Muscle layer of duodenum (tissue), 2 donors: ENCODE data around the gene RPUSD1.
"Not testable (repeated sequence)": the region's sequence is repeated elsewhere in the genome, so short reads cannot be mapped to it uniquely, and the experiment has no call there.

Source experiments
- H3K27ac ChIP-seq: one replicate; pipeline ENCODE4 v1.7.0; 2013; ENCODE audit warnings: mild to moderate bottlenecking, low read length
- H3K27me3 ChIP-seq: one replicate; pipeline ENCODE4 v1.7.0; 2013; ENCODE audit warnings: low read depth, mild to moderate bottlenecking, control low read depth, low read length
- H3K36me3 ChIP-seq, 2 donors: one replicate each; pipeline ENCODE4 v1.7.0; 2013; ENCODE audit warnings: low read length in 2 of 2, control low read depth in 1 of 2, mild to moderate bottlenecking in 1 of 2; ENCODE audit not compliant: insufficient read depth in 2 of 2, control insufficient read depth in 1 of 2
- H3K4me1 ChIP-seq, 2 donors: one replicate each; pipeline ENCODE4 v1.7.0; 2013; ENCODE audit warnings: low read length in 2 of 2, mild to moderate bottlenecking in 2 of 2, control low read depth in 1 of 2, moderate library complexity in 1 of 2; ENCODE audit not compliant: insufficient read depth in 2 of 2, control insufficient read depth in 1 of 2
- H3K4me3 ChIP-seq, 2 donors: one replicate each; pipeline ENCODE4 v1.7.0; 2013; ENCODE audit warnings: low read length in 2 of 2, low read depth in 1 of 2, mild to moderate bottlenecking in 1 of 2
- H3K9me3 ChIP-seq, 2 donors: one replicate each; pipeline ENCODE4 v1.7.0; 2013; ENCODE audit warnings: low read length in 2 of 2, control low read depth in 1 of 2, mild to moderate bottlenecking in 1 of 2; ENCODE audit not compliant: control insufficient read depth in 1 of 2
- donor health status: healthy.

Gene RPUSD1

DNA sequence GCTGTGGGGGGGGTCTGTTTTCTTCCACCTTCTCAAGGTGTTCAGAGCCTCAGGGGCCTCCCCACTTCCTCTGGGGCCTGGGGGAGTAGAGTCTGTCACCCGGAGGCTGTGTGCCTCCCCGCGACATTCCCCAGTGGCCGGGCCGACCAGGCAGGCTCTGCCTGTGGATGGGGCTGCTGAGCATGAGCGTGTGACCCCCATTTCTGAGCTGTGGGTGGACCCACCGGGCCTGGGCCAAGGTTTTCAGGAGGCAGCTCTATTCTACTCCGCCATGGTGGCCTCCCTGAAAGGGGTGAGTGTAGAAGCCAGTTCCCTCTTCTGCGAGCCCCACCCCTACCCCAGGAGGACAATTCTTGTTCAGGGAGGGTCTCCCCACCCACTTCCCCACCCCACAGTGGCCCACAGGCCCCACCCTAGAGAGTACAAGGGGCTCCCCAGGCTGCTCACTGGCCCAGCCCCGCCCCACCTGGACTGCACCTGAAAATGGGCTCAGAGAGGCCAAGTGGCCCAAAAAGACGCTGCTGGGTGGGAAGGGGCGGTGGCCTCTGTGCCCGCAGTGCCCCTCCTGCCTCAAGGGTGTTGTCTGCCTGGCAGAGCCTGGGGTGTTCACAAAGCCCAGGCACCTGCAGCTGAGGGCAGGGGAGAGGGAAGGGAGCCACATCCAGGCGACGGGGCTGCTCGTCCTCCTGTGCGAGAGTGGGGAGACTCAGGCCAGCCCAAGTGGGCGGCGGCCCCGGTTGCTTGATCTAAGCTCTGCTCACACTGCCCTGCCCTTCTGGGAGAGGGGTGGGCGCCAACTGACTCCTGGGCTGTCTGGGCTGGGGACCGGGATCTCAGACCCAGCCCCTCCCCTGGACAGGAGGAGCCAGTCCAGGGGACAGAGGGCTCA lies 26.3 kb downstream of the RPUSD1 start:
- H3K27ac ChIP-seq, result no peak overlapping the region
- no peaks in the 10 kb centered on the region for H3K36me3 ChIP-seq
- H3K4me1 ChIP-seq, result no peaks in the 10 kb centered on the region
- H3K9me3 ChIP-seq, result no peaks in the 10 kb centered on the region
- H3K27me3 ChIP-seq, result no peaks in the 10 kb centered on the region
- no peak overlapping the region for H3K4me3 ChIP-seq

DNA sequence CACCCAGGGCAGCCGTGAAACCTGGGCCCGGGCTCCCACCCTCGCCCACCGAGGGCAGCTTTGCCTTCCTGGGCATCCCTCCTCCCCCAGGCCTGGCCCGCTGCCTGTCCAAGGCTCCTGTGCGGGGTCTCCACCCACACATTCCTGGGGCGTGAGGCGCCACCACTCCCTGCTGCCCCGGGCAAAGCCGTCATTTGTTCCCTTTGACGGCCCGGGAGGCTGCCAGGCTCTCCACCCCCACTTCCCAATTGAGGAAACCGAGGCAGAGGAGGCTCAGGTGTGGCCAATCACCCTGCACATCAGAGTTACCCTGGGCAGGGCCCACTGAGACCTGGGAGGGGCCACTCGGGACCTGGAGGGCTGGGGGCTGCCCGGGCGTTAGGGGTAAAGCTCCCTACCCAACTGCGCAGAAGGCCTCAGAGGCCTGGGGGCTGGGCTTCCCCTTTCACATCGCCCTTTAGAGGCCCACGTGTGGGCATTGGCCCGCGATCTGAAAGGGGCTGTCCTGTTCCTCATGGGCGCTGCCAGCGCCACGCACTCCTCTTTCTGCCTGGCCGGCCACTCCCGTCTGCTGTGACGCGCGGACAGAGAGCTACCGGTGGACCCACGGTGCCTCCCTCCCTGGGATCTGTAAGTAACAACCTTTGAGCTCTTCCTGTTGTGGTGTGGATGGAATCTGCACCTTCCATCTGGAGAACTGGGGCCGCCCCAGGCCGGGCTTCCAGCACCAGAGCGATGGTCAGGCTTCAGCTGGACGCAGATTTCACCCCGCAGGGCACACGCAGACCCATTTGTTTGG lies 27.4 kb downstream of the RPUSD1 start, which contains the start of gene MSLN:
MSLN (plus strand) TSS at position 190 of the 799 bp plus-strand sequence. CDS start 1,947 bp downstream, outside the sequence.
- Histone ChIP-seq H3K27me3 (no peaks in the 10 kb centered on the region), H3K4me3 (no peak within 1 kb of the TSS), H3K36me3 (no peaks in the 10 kb centered on the region), H3K27ac (no peak within 1 kb of the TSS), H3K9me3 (peaks cover 0 to 2% of the 10 kb centered on the region in 2 donors), H3K4me1 (no peaks in the 10 kb centered on the region)

GRCh38 chr16:760065-760464 lies 28.1 kb downstream of the RPUSD1 start:
- Histone ChIP-seq H3K9me3 (peaks cover 0 to 2% of the 10 kb centered on the region in 2 donors), H3K27me3 (no peaks in the 10 kb centered on the region), H3K36me3 (no peaks in the 10 kb centered on the region), H3K27ac (no peak overlapping the region), H3K4me1 (no peaks in the 10 kb centered on the region), H3K4me3 (no peak overlapping the region)

DNA sequence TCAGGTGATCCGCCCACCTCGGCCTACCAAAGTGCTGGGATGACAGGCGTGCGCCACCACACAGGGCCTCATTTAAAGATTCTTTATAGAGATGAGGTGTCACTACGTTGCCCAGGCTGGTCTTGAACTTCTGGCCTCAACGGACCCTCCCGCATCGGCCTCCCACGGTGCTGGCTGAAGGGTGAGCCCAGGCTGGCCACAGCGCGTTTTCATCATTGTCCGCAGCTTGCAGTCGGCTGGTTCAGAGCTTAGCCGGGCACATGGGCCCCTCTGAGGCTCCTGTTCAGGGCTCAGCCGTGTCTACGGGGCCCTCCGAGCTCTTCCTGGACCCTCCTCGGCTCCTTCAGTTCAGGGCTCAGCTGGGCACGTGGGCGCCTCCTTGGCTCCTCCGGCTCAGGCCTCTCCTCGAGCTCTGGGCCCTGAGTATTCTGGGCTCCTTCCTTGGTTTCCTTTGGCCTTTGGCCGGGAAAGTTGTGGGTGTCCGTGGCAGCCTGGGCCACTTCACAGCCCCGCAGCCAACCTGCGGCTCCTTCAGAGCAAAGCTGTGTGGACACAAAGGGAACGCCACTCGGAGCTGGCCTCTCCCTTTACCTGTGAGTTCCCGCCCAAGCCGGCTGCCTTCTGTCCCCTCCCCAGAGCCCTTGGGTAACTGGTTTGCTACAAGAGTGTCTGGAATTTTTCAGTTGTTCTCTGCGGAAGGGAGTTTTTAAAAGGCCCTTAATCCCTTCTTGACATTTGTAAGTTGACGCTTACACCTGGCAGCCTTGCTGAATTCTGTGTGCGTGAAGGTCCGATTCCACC lies 28.9 kb downstream of the RPUSD1 start:
- Histone ChIP-seq H3K36me3 (no peaks in the 10 kb centered on the region), H3K27ac (no peak overlapping the region), H3K4me1 (no peaks in the 10 kb centered on the region), H3K27me3 (no peaks in the 10 kb centered on the region), H3K4me3 (no peak overlapping the region), H3K9me3 (peaks cover 0 to 2% of the 10 kb centered on the region in 2 donors)

DNA sequence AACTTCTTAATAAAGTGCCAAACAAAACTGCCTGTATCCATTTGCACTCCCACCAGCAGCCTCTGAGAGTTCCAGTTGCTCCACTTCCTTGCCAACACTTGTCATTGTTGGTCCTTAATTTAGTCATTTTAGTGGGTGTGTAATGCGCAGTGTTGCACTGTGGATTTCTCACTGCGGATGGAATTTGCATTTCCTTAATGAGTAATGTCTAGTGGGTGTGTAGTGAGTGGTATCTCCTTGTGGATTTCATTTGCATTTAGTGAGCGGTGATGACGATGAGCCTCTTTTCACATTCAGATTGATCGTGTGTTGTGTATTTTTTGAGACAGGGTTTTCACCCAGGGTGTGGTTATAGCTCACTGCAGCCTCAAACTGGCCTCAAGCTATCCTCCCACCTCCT lies 31.8 kb downstream of the RPUSD1 start:
- Histone ChIP-seq H3K27ac (no peak overlapping the region), H3K4me1 (no peaks in the 10 kb centered on the region), H3K27me3 (peaks cover 2% of the 10 kb centered on the region), H3K4me3 (no peak overlapping the region), H3K9me3 (peaks cover 0 to 2% of the 10 kb centered on the region in 2 donors), H3K36me3 (no peaks in the 10 kb centered on the region)

GRCh38 chr16:754656-755055 lies 33.5 kb downstream of the RPUSD1 start:
- no peaks in the 10 kb centered on the region for H3K4me1 ChIP-seq
- H3K4me3 ChIP-seq, result no peak overlapping the region
- H3K27me3 ChIP-seq, result peaks cover 5% of the 10 kb centered on the region
- no peaks in the 10 kb centered on the region for H3K36me3 ChIP-seq
- H3K9me3 ChIP-seq, result peaks cover 0 to 2% of the 10 kb centered on the region in 2 donors
- no peak overlapping the region for H3K27ac ChIP-seq

GRCh38 chr16:754121-754607 lies 34.0 kb downstream of the RPUSD1 start:
- not testable (repeated sequence) for H3K27ac ChIP-seq, H3K9me3 ChIP-seq, H3K36me3 ChIP-seq, H3K27me3 ChIP-seq, H3K4me1 ChIP-seq, H3K4me3 ChIP-seq

GRCh38 chr16:752007-752312 lies 36.2 kb downstream of the RPUSD1 start:
- H3K27me3 ChIP-seq, result peaks cover 5% of the 10 kb centered on the region
- H3K27ac ChIP-seq, result no peak overlapping the region
- H3K4me1 ChIP-seq, result no peaks in the 10 kb centered on the region
- H3K36me3 ChIP-seq, result no peaks in the 10 kb centered on the region
- no peak overlapping the region for H3K4me3 ChIP-seq
- H3K9me3 ChIP-seq, result peaks cover 0 to 2% of the 10 kb centered on the region in 2 donors

DNA sequence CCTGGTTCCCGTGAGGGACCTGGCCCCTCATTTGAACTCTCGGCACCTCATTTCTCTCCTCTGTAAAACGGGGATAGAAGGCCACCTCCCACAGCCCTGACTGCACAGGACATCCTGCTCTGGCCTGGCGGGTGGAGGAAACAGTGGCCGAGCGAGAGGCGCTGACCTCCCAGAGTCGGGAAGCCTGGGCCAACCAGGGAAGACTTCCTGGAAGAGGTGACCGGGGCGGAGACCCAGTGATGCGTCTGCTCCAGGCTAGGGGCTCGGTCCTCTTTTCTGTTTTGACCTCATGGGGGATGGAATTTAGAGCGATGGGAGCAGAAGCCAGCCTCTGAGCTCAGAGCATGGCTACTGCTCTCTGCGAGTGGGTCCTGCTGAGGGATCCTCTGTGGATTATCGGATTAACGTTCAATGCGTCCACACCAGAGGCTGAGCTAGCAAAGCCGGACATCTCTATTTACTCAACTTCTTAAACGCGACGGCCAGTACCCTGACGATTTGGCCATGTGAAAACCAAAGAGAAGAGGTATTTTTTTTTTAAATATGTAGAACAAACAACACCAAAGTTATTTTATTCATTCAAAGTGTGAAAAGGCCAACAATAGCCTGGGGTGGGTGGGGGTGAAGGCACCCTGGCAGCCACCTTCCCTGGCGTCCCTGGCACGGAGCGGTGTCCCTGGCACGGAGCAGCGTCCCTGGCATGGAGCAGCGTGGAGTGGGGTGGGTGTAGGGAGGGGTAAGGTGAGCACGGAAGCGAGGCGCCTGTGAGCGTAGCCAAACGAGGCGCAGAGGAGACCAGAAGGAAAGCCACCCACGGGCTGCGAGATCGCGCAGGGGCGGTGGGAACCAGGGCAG lies 36.8 kb downstream of the RPUSD1 start:
- H3K4me1 ChIP-seq, result no peaks in the 10 kb centered on the region
- H3K27ac ChIP-seq, result no peak overlapping the region
- no peak overlapping the region for H3K4me3 ChIP-seq
- no peaks in the 10 kb centered on the region for H3K9me3 ChIP-seq
- H3K27me3 ChIP-seq, result peaks cover 5% of the 10 kb centered on the region
- H3K36me3 ChIP-seq, result no peaks in the 10 kb centered on the region

GRCh38 chr16:750485-750884 lies 37.7 kb downstream of the RPUSD1 start:
- Histone ChIP-seq H3K36me3 (no peaks in the 10 kb centered on the region), H3K4me1 (no peaks in the 10 kb centered on the region), H3K9me3 (no peaks in the 10 kb centered on the region), H3K4me3 (no peak overlapping the region), H3K27ac (no peak overlapping the region), H3K27me3 (peaks cover 5% of the 10 kb centered on the region)
